ENCODE measurements around the gene SLITRK1.
A peak's percentile ranks its signal among the peaks of the same experiment; 100 is the strongest.

Gene SLITRK1, protein sequence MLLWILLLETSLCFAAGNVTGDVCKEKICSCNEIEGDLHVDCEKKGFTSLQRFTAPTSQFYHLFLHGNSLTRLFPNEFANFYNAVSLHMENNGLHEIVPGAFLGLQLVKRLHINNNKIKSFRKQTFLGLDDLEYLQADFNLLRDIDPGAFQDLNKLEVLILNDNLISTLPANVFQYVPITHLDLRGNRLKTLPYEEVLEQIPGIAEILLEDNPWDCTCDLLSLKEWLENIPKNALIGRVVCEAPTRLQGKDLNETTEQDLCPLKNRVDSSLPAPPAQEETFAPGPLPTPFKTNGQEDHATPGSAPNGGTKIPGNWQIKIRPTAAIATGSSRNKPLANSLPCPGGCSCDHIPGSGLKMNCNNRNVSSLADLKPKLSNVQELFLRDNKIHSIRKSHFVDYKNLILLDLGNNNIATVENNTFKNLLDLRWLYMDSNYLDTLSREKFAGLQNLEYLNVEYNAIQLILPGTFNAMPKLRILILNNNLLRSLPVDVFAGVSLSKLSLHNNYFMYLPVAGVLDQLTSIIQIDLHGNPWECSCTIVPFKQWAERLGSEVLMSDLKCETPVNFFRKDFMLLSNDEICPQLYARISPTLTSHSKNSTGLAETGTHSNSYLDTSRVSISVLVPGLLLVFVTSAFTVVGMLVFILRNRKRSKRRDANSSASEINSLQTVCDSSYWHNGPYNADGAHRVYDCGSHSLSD

GRCh38 chr13:83881917-83882605 is at the start of gene SLITRK1:
SLITRK1 (minus strand) TSS chr13:83882474; CDS start chr13:83881507, 967 bp downstream.
- peak; percentile 42 for DNase-seq

GRCh38 chr13:83929157-83929556 is 46.9 kb upstream of the SLITRK1 start:
- DNase-seq, result no peak

- DNase-seq, result no peak
These were observed 37.5 kb upstream of the SLITRK1 start for GRCh38 chr13:83919775-83920174.

DNA sequence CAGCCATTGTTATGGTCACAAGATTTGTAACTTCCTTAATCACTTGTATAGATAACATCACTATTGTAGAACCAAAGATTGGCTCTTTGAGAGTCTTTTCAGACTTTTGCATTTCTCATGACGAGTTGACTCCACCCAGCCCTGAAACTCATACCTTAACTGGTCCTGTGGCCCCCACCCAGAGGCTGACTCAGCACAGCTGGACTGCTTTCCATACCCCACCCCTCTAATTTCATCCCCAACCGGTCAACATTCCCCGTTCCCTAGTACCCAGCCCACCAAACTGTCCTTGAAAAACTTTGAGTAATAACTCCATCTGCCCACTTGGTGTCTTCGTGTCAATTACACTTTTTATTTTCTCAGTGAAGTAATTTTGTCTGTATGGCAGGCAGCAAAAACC is 32.1 kb upstream of the SLITRK1 start:
- no peak for DNase-seq

- no peak for DNase-seq
These were observed 25.1 kb upstream of the SLITRK1 start for GRCh38 chr13:83907196-83907989.

GRCh38 chr13:83906240-83906820 is 24.1 kb upstream of the SLITRK1 start:
- DNase-seq, result no peak

DNA sequence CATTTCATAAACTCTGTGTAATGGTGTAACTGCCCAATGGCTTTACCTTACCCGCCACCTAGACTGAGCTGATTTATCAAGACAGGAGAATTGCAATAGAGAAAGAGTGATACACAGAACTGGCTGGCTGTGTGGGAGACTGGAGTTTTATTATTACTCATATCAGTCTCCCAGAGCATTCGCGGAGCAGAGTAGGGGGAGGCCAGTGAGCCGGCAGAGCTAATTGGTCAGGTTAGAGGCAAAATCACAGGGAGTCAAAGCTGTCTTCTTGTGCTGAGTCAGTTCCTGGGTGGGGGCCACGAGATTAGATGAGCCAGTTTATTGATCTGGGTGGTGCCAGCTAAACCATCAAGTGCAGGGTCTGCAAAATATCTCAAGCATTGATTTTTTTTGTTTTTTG is 23.4 kb upstream of the SLITRK1 start:
- DNase-seq, result no peak

DNA sequence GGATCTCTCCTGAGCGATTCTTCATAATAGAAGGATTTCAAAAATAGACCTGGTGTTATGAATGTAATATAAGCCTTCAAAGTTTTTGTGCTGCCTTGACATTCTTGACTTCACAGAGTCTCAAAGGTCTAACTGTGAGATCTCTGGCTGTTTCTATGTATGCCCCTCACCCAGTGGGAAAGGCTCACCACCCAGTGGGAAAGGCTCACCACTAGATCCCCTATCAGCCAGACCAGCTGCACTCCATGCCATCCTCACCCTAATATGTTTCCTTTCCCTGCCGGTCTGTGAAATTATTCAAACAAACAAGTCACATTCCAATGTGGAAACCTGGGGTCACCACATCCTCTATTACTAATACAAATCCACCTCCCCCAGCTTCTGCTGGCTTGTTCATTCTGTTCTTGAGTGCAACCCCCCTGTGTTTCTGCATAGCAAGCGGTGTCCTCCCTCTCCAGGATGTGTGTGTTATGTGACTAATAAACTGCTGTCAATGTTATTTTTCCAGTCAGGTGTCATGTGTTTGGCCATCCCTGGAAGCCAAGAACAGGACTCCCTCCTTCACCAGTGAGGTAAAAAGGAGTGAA is 13.8 kb upstream of the SLITRK1 start:
- DNase-seq, result no peak

DNA sequence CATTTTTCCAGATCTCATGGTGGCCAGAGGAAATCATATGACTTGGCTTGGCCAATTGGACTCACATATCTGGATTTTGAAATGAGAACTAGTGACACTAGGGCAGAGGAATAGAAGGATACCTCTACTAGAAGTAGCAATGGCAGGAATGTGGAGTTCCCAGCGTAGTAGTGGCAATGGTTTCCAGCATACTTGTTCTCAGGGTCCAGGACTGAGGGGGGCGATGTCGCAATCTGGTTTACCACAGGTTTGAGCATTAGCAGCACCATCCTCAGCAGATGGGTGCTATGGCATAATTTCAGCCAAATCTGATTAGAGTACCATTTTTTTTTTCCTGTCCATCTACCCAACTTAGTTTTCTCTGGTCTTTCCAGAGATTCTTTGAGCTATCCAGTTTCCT is 8.1 kb upstream of the SLITRK1 start:
- DNase-seq, result no peak

DNA sequence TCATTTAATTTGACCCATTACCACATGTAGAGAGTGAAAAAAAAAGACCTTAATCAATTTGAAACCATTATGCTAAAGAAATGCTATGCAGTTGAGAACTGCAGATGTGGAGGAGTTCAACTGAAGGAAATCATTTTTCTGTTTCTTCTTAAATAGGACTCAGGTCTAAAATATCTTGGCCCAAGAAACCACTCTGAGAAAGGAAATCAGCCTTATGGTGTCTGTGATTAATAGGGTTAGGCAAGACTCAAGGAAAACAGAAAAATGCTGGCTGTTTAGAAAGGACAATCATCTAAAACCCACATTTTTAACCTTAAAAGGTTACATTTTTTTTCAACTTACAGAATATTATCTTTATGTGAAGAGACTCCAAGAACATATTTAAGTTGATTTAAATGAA is 1.9 kb upstream of the SLITRK1 start:
- DNase-seq, result no peak

GRCh38 chr13:83883061-83883523 is 818 bp upstream of the SLITRK1 start:
- DNase-seq, result no peak

DNA sequence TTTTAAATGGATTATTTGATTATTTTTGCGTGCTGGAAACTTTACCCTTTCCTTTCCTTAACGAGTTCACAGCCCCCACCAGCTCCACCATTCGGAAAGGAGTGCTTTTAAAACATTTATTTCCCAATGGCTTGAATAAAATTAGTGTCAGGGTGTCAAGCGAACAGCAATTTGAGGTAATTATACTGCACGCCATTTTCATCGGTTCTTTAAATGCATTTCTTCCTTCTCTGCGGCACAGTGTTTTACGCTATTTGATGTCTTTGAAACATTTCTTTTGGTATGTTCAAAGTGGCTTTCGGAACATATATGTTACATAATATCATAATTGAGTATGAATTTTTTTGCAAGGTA is 309 bp upstream of the SLITRK1 start:
- DNase-seq, result no peak

- no peak for DNase-seq
These were observed 1.1 kb downstream of the SLITRK1 start for GRCh38 chr13:83881140-83881684.

- no peak for DNase-seq
These were observed 1.8 kb downstream of the SLITRK1 start for GRCh38 chr13:83880275-83881139.

- no peak for DNase-seq
These were observed 2.7 kb downstream of the SLITRK1 start for GRCh38 chr13:83879431-83880171.

DNA sequence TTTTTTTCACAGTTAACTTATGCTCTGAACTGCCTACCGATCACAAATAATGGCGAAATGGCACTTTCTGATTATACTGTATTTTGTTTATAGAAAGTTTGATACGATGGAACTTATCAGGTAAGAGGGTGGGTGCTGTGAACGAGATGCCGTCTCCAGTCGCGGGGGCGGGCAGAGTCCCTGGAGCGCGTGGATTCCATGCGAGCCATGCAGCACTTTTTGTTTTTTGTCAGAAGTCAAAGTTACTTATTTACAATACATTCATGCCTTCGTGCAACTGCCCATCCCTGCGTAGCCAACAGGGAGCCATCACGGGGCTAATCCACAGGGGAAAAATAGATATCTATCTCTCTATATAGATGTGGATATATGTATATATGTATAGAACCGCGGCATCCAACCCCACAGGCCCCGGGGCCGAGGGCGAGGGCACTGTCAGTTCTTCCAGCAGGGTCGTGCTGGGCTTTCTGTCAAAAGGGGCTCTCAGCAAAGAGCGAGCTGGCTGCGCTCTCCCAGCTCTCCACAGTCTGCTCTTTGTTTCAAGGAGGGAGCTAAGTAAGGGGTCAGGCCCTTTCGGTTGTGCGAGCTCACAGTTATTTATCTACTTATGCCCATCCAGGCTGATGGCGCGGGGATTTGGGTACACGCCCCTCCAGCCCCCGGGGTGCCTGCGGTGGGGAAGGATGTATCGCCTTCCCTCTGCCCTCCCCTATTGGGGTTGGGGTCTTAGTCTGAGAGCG is 3.4 kb downstream of the SLITRK1 start:
- DNase-seq, result no peak

DNA sequence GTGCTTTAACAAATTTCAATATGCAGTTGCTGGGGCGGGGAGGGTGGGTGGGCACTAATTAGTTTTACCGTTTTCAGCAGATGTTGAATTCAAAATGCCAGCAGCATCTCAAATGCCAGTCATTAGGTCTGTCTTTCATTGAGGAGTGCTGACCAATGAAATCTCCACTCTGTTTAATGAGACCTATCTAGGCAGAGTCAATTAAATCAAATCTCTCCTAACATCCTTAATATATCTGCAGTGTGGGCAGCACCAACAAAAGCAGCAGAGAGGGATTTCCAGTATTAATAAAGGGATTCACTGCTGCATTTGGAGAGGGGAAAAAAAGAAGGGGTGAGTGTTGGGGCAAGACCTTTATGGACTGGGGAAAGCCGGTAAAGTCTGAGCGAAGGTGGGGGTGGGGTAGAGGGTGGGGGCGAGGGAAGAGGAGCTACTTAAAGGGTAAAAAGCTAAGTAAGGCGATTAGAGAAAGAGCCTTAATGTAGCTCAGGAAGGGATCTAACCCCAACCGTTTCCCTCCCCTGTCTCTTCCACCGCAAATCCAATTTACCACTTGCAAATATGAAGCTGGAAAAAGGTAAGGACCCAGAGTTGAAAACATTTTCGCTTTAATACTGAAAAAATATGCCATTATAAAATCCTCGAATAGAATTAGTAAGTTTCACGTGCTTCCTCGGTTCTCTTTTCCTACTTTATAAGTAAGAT is 4.5 kb downstream of the SLITRK1 start:
- no peak for DNase-seq

DNA sequence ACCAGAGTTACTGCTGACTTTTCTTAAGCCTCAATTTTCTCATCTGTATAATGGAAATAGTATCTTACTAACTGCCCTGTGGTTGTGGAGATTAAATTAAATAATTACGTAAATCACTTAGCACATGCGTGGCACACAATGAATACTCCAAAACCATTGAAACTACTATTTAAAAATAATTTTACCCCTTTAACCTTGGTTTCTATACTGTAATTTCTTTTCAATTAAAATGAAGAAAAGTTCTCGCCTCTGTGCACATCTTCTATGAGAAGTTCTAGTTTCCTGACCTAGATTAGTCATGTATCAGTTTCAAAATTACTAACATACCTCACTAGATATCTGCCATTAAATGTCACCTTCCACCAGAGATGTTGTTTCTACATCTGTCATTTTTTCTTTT is 5.7 kb downstream of the SLITRK1 start:
- DNase-seq, result no peak

- no peak for DNase-seq
These were observed 14.6 kb downstream of the SLITRK1 start for GRCh38 chr13:83867708-83868107.
